GM12878 (cell line): ENCODE measurements around the gene UBALD2. TPM values are rescaled to one million over a fixed set of nuclear protein-coding genes. Genes with fewer than 3 reads are reported as not detected.
A peak's percentile ranks its signal among the peaks of the same experiment; 100 is the strongest.

Experiments used
- BHLHE40 ChIP-seq, 2 experiments: fragments of 450-650 bp in 1 of 2; IDR thresholded peaks; 2 replicates each; pipeline ENCODE4 v1.6.1; 2011 to 2017; ENCODE audit warnings: low read depth in 2 of 2, borderline replicate concordance in 1 of 2, improper control_type of control experiment in 1 of 2, low read length in 1 of 2, mild to moderate bottlenecking in 1 of 2
- CHD4 ChIP-seq: fragments of 200-600 bp; sonication (generic); IDR thresholded peaks from 2 replicates; pipeline ENCODE4 v1.6.1; 2016; ENCODE audit warnings: mild to moderate bottlenecking
- CREB1 ChIP-seq: IDR thresholded peaks from 2 replicates; pipeline ENCODE4 v1.6.1; 2012; ENCODE audit warnings: low read depth, mild to moderate bottlenecking, inconsistent platforms
- DPF2 ChIP-seq: fragments of 450-650 bp; IDR thresholded peaks from 2 replicates; pipeline ENCODE4 v1.6.1; 2017; ENCODE audit warnings: mild to moderate bottlenecking
- EGR1 ChIP-seq, 2 experiments: IDR thresholded peaks; 1 replicate in 1 of 2; 2 replicates in 1 of 2; pipeline ENCODE4 v1.6.1; 2011 to 2012; ENCODE audit warnings: low read depth in 2 of 2, low read length in 2 of 2, borderline replicate concordance in 1 of 2, mild to moderate bottlenecking in 1 of 2, moderate library complexity in 1 of 2
- FOS ChIP-seq: IDR thresholded peaks from 3 replicates; pipeline ENCODE4 v1.6.1; 2011; ENCODE audit warnings: borderline replicate concordance; ENCODE audit not compliant: insufficient read length; ENCODE audit errors: extremely low read depth
- GATAD2B ChIP-seq: fragments of 450-650 bp; conservative IDR thresholded peaks from 2 replicates; pipeline ENCODE4 v1.6.1; 2017; ENCODE audit warnings: low read depth, mild to moderate bottlenecking, moderate library complexity
- HCFC1 ChIP-seq: fragments of 150-350 bp; IDR thresholded peaks from 2 replicates; pipeline ENCODE4 v1.6.1; 2014; ENCODE audit warnings: low read length
- HDGF ChIP-seq: fragments of 450-650 bp; IDR thresholded peaks from 2 replicates; pipeline ENCODE4 v1.6.1; 2016; ENCODE audit warnings: antibody characterized with exemption
- IKZF1 ChIP-seq: fragments of 450-650 bp; conservative IDR thresholded peaks from 2 replicates; pipeline ENCODE4 v1.6.1; 2017; ENCODE audit warnings: antibody characterized with exemption, mild to moderate bottlenecking
- MXI1 ChIP-seq: fragments of 150-350 bp; IDR thresholded peaks from 2 replicates; pipeline ENCODE4 v1.6.1; 2011; ENCODE audit warnings: low read depth, mild to moderate bottlenecking, inconsistent platforms, low read length, improper control_type of control experiment
- NFYA ChIP-seq: IDR thresholded peaks from 2 replicates; pipeline ENCODE4 v1.6.1; 2011; ENCODE audit warnings: low read depth, mild to moderate bottlenecking, low read length, improper control_type of control experiment, borderline replicate concordance
- NR2C1 ChIP-seq: fragments of 450-650 bp; IDR thresholded peaks from 2 replicates; pipeline ENCODE4 v1.6.1; 2017; ENCODE audit warnings: antibody characterized with exemption, mild to moderate bottlenecking, moderate library complexity
- POLR2AphosphoS2 ChIP-seq: IDR thresholded peaks from 2 replicates; pipeline ENCODE4 v1.6.1; 2011; ENCODE audit warnings: low read depth, mild to moderate bottlenecking, low read length, improper control_type of control experiment, moderate library complexity
- POU2F2 ChIP-seq: IDR thresholded peaks from 3 replicates; pipeline ENCODE4 v1.6.1; 2011; ENCODE audit warnings: low read depth, mild to moderate bottlenecking, low read length, borderline replicate concordance
- SMC3 ChIP-seq: IDR thresholded peaks from 2 replicates; pipeline ENCODE4 v1.6.1; 2011; ENCODE audit warnings: low read length, improper control_type of control experiment, borderline replicate concordance
- TBL1XR1 ChIP-seq: IDR thresholded peaks from 2 replicates; pipeline ENCODE4 v1.6.1; 2012; ENCODE audit warnings: low read depth, low read length, improper control_type of control experiment
- WRNIP1 ChIP-seq: IDR thresholded peaks from 2 replicates; pipeline ENCODE4 v1.6.1; 2011; ENCODE audit warnings: low read depth, low read length, improper control_type of control experiment, borderline replicate concordance
- polyA plus RNA-seq, 11 experiments: library from polyadenylated mRNA; depleted of rRNA in 4 of 11; unstranded in 6 of 11; stranded (reverse) in 5 of 11; fragments of >200 nt; fragmentation: Nextera tagmentation in 4 of 11; fragmentation: Illumina TruSeq in 1 of 11; extraction: Ambion mirVana in 4 of 11; extraction: Trizol in 1 of 11; gene quantifications; 1 replicate in 1 of 11; 2 replicates in 10 of 11; pipeline versions ENCODE4 v1.2.1 to v1.2.3, GENCODE V29; 2011 to 2016; ENCODE audit warnings: inconsistent platforms in 2 of 11, missing spikeins in 2 of 11, low read depth in 1 of 11
- total RNA-seq, 4 experiments: library from RNA; depleted of rRNA in 3 of 4; stranded (reverse); fragments of >200 nt in 3 of 4; fragmentation: Illumina TruSeq in 1 of 4; extraction: Trizol in 1 of 4; gene quantifications; 2 replicates each; pipeline versions ENCODE4 v1.2.1 to v1.2.3, GENCODE V29; 2013 to 2021
- TF ChIP-seq, protein P1 (sequence below): fragments of 450-650 bp; IDR thresholded peaks from 2 replicates; pipeline ENCODE4 v1.6.1; 2017; ENCODE audit warnings: mild to moderate bottlenecking, moderate library complexity
- TF ChIP-seq, protein P2 (sequence below): IDR thresholded peaks from 2 replicates; pipeline ENCODE4 v1.6.1; 2011; ENCODE audit warnings: low read depth, low read length, improper control_type of control experiment, borderline replicate concordance
- TF ChIP-seq, protein P3 (sequence below): IDR thresholded peaks from 2 replicates; pipeline ENCODE4 v1.6.1; 2011; ENCODE audit warnings: borderline replicate concordance, low read depth, mild to moderate bottlenecking, moderate library complexity, mixed read lengths, low read length; ENCODE audit not compliant: insufficient read depth; ENCODE audit errors: extremely low read length

UBALD2 gene
- total and polyA plus RNA-seq, 10 of the 15 experiments (the other 5 are each of a cell fraction or from before 2014, with no cell fraction given): 2.8 to 165 (median 20.6) TPM

DNA sequence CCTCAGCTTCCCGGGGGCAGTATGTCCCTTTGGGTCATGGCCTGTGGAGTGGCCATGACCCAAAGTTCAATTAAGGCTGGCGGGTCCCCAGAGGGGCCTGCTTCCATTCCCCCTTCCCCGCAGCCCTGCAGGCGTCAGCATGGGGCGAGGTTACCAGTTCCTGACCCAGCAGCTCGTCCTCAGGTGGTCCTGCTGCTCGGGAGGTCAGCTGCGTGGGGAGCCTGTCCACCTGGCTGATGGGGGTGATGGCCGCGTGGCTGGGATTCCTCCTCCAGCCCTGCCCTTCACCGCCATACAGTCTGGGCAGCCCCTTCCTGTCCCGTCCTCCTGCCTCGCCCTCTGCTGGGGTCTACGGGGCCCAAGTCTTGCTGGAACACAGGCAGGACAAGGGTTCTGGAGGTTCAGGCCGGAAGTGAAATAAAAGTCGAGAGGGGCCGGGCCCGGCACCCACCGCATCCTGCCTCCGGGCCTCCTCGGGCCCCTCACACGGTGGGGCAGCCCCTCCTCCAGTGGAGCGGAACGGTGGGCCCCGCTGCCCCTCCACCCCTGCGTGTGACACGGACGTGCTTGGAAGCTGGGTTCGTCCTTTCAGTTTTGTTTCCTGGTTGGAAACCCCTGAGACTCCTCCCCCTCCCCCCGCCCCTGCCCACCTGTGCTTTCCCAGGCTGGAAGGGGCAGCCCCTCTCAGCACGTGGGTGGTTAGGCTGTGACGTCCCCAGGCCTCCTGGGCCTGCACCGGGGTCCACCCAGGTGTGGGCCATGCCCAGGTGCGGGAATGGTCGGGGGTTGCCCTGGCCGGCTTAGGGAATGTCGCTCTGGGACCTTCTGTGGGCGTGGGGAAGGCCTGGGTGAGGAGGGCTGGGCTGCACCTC, 6.8 kb downstream of the UBALD2 start (continued):
- TF ChIP-seq IKZF1: peak; percentile 91
- TF ChIP-seq CREB1: no peak
- no peak for TF ChIP-seq CHD4
- no peak; the same call in 1 of the 2 replicates for TF ChIP-seq GATAD2B
- TF ChIP-seq FOS: no peak
- peak in 1 of 2 experiments; percentile 78; a peak in 2 of 3 replicates for TF ChIP-seq EGR1 (IDR thresholded peaks at IDR 0.05; ENCODE audit: borderline replicate concordance in 1 of 2, low read depth in 2 of 2, low read length in 2 of 2)
- peak; percentile 72; the same call in 1 of the 2 replicates for TF ChIP-seq DPF2
- no peak for TF ChIP-seq NFYA
- TF ChIP-seq HCFC1: no peak; the same call in none of the 2 replicates
- TF ChIP-seq POU2F2: peak; percentile 86; the same call in 2 of the 3 replicates
- TF ChIP-seq BHLHE40 (IDR thresholded peaks at IDR 0.05; ENCODE audit: borderline replicate concordance in 1 of 2, low read depth in 2 of 2, low read length in 1 of 2): peak; percentile 93 to 95
- TF ChIP-seq, protein P1, sequence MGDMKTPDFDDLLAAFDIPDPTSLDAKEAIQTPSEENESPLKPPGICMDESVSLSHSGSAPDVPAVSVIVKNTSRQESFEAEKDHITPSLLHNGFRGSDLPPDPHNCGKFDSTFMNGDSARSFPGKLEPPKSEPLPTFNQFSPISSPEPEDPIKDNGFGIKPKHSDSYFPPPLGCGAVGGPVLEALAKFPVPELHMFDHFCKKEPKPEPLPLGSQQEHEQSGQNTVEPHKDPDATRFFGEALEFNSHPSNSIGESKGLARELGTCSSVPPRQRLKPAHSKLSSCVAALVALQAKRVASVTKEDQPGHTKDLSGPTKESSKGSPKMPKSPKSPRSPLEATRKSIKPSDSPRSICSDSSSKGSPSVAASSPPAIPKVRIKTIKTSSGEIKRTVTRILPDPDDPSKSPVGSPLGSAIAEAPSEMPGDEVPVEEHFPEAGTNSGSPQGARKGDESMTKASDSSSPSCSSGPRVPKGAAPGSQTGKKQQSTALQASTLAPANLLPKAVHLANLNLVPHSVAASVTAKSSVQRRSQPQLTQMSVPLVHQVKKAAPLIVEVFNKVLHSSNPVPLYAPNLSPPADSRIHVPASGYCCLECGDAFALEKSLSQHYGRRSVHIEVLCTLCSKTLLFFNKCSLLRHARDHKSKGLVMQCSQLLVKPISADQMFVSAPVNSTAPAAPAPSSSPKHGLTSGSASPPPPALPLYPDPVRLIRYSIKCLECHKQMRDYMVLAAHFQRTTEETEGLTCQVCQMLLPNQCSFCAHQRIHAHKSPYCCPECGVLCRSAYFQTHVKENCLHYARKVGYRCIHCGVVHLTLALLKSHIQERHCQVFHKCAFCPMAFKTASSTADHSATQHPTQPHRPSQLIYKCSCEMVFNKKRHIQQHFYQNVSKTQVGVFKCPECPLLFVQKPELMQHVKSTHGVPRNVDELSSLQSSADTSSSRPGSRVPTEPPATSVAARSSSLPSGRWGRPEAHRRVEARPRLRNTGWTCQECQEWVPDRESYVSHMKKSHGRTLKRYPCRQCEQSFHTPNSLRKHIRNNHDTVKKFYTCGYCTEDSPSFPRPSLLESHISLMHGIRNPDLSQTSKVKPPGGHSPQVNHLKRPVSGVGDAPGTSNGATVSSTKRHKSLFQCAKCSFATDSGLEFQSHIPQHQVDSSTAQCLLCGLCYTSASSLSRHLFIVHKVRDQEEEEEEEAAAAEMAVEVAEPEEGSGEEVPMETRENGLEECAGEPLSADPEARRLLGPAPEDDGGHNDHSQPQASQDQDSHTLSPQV: 0 out of 2 replicates have a peak, but pooled peaks have one; percentile 11
- TF ChIP-seq WRNIP1: no peak
- TF ChIP-seq, protein P2, sequence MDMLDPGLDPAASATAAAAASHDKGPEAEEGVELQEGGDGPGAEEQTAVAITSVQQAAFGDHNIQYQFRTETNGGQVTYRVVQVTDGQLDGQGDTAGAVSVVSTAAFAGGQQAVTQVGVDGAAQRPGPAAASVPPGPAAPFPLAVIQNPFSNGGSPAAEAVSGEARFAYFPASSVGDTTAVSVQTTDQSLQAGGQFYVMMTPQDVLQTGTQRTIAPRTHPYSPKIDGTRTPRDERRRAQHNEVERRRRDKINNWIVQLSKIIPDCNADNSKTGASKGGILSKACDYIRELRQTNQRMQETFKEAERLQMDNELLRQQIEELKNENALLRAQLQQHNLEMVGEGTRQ: peak; percentile 35; the same call in 1 of the 2 replicates
- peak; percentile 56; the same call in 1 of the 2 replicates for TF ChIP-seq HDGF
- TF ChIP-seq SMC3: peak; percentile 22; the same call in 1 of the 2 replicates
- peak; percentile 80 for TF ChIP-seq MXI1
- TF ChIP-seq TBL1XR1: peak; percentile 91
- TF ChIP-seq, protein P3, sequence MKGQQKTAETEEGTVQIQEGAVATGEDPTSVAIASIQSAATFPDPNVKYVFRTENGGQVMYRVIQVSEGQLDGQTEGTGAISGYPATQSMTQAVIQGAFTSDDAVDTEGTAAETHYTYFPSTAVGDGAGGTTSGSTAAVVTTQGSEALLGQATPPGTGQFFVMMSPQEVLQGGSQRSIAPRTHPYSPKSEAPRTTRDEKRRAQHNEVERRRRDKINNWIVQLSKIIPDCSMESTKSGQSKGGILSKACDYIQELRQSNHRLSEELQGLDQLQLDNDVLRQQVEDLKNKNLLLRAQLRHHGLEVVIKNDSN: peak; percentile 79
- TF ChIP-seq NR2C1: peak; percentile 80
- TF ChIP-seq POLR2AphosphoS2: peak; percentile 75; the same call in 1 of the 2 replicates
